HEK293 (cell line): ENCODE data around the gene VASH2.

Experiments used
- CTCF ChIA-PET: fragments of 350-600 bp; formaldehyde crosslinking; extraction: SDS; loops from one replicate; lab custom pipeline; 2021; ENCODE audit warnings: antibody characterized with exemption; lab: Yijun Ruan, JAX
- POLR2A ChIA-PET: fragments of 300-600 bp; formaldehyde crosslinking; extraction: SDS; loops from one replicate; lab custom pipeline; 2020; ENCODE audit warnings: antibody characterized with exemption, inconsistent platforms; lab: Yijun Ruan, JAX
- H3K27ac ChIP-seq: fragments of 200-500 bp; sonication (Bioruptor generic); 2 replicates; pipeline ENCODE4 v1.5.1; 2014; ENCODE audit warnings: low read depth, low read length, control low read depth, inconsistent platforms; ENCODE audit errors: extremely low read depth
- H3K36me3 ChIP-seq, 2 experiments: fragments of 200-500 bp in 1 of 2; sonication (Bioruptor generic) in 1 of 2; 1 replicate in 1 of 2; 2 replicates in 1 of 2; pipeline ENCODE4 v1.5.1; 2014 to 2017; ENCODE audit warnings: inconsistent platforms in 2 of 2, low read length in 2 of 2; ENCODE audit not compliant: control insufficient read depth in 2 of 2, insufficient read depth in 1 of 2
- H3K4me1 ChIP-seq: fragments of 200-500 bp; sonication (Bioruptor generic); 2 replicates; pipeline ENCODE4 v1.5.1; 2014; ENCODE audit warnings: mild to moderate bottlenecking, low read length, inconsistent platforms; ENCODE audit not compliant: control insufficient read depth, insufficient read depth
- H3K4me3 ChIP-seq: 2 replicates; pipeline ENCODE4 v1.5.1; 2011; ENCODE audit warnings: low read depth, mild to moderate bottlenecking, control low read depth, low read length, moderate library complexity
- H3K9me3 ChIP-seq: fragments of 200-500 bp; sonication (Bioruptor generic); 2 replicates; pipeline ENCODE4 v1.5.1; 2014; ENCODE audit warnings: low read depth, low read length, inconsistent platforms; ENCODE audit not compliant: control insufficient read depth, insufficient read depth
- EGR2 ChIP-seq: fragments of 450-650 bp; formaldehyde crosslinking; IDR thresholded peaks from 2 replicates; pipeline ENCODE4 v1.5.1; 2016; ENCODE audit warnings: low read depth, missing biosample characterization, missing genetic modification characterization
- GLIS1 ChIP-seq: fragments of 450-650 bp; formaldehyde crosslinking; IDR thresholded peaks from 2 replicates; pipeline ENCODE4 v1.5.1; 2016; ENCODE audit warnings: missing biosample characterization, missing genetic modification characterization
- HOXA7 ChIP-seq: sonication (generic); formaldehyde crosslinking; IDR thresholded peaks from 2 replicates; pipeline ENCODE4 v1.8.1; 2022; ENCODE audit warnings: missing genetic modification reagents, borderline replicate concordance
- MZF1 ChIP-seq: fragments of 450-650 bp; formaldehyde crosslinking; IDR thresholded peaks from 2 replicates; pipeline ENCODE4 v1.5.1; 2017; ENCODE audit warnings: missing biosample characterization, missing genetic modification characterization, borderline replicate concordance
- SETDB1 ChIP-seq: IDR thresholded peaks from one replicate; pipeline ENCODE4 v1.6.1; 2017; ENCODE audit warnings: mild to moderate bottlenecking, low read length, moderate library complexity, mixed read lengths; ENCODE audit not compliant: insufficient read length
- SP2 ChIP-seq: fragments of 450-650 bp; formaldehyde crosslinking; IDR thresholded peaks from 2 replicates; pipeline ENCODE4 v1.5.1; 2016; ENCODE audit warnings: missing biosample characterization, missing genetic modification characterization
- SP7 ChIP-seq: fragments of 450-650 bp; formaldehyde crosslinking; IDR thresholded peaks from 2 replicates; pipeline ENCODE4 v1.5.1; 2016; ENCODE audit warnings: missing biosample characterization, missing genetic modification characterization
- ZNF112 ChIP-seq: fragments of 450-650 bp; formaldehyde crosslinking; IDR thresholded peaks from 2 replicates; pipeline ENCODE4 v1.5.0; 2017; ENCODE audit warnings: missing biosample characterization, missing genetic modification characterization
- ZNF146 ChIP-seq: fragments of 450-650 bp; formaldehyde crosslinking; IDR thresholded peaks from 2 replicates; pipeline ENCODE4 v1.5.1; 2016; ENCODE audit warnings: missing biosample characterization, missing genetic modification characterization
- ZNF16 ChIP-seq: fragments of 450-650 bp; formaldehyde crosslinking; IDR thresholded peaks from 2 replicates; pipeline ENCODE4 v1.5.1; 2016; ENCODE audit warnings: low read depth, missing biosample characterization, missing genetic modification characterization
- ZNF202 ChIP-seq: fragments of 450-650 bp; formaldehyde crosslinking; IDR thresholded peaks from 2 replicates; pipeline ENCODE4 v1.5.1; 2016; ENCODE audit warnings: missing biosample characterization, missing genetic modification characterization, borderline replicate concordance
- ZNF302 ChIP-seq: fragments of 450-650 bp; formaldehyde crosslinking; IDR thresholded peaks from 2 replicates; pipeline ENCODE4 v1.5.1; 2016; ENCODE audit warnings: missing biosample characterization, missing genetic modification characterization, low read depth
- ZNF324 ChIP-seq: fragments of 450-650 bp; formaldehyde crosslinking; IDR thresholded peaks from 2 replicates; pipeline ENCODE4 v1.5.1; 2016; ENCODE audit warnings: missing biosample characterization, missing genetic modification characterization
- ZNF426 ChIP-seq: fragments of 450-650 bp; formaldehyde crosslinking; IDR thresholded peaks from 2 replicates; pipeline ENCODE4 v1.5.1; 2017; ENCODE audit warnings: missing biosample characterization, missing genetic modification characterization, mild to moderate bottlenecking, inconsistent platforms, moderate library complexity
- ZNF521 ChIP-seq: fragments of 450-650 bp; formaldehyde crosslinking; IDR thresholded peaks from 2 replicates; pipeline ENCODE4 v1.5.1; 2017; ENCODE audit warnings: missing biosample characterization, mild to moderate bottlenecking, missing genetic modification characterization
- ZNF549 ChIP-seq: fragments of 450-650 bp; IDR thresholded peaks from 2 replicates; pipeline ENCODE4 v1.5.1; 2018; ENCODE audit warnings: missing biosample characterization, missing genetic modification characterization, mild to moderate bottlenecking, inconsistent platforms, moderate library complexity
- ZNF623 ChIP-seq: fragments of 450-650 bp; formaldehyde crosslinking; IDR thresholded peaks from 2 replicates; pipeline ENCODE4 v1.5.1; 2016; ENCODE audit warnings: missing biosample characterization, missing genetic modification characterization
- ZNF660 ChIP-seq: fragments of 450-650 bp; IDR thresholded peaks from 2 replicates; pipeline ENCODE4 v1.5.1; 2018; ENCODE audit warnings: missing biosample characterization, mild to moderate bottlenecking, missing genetic modification characterization
- ZNF776 ChIP-seq: fragments of 450-650 bp; formaldehyde crosslinking; IDR thresholded peaks from 2 replicates; pipeline ENCODE4 v1.5.0; 2017; ENCODE audit warnings: missing biosample characterization, missing genetic modification characterization, borderline replicate concordance
- TF ChIP-seq, protein P1 (sequence below): fragments of 450-650 bp; formaldehyde crosslinking; IDR thresholded peaks from 2 replicates; pipeline ENCODE4 v1.5.1; 2016; ENCODE audit warnings: missing biosample characterization, missing genetic modification characterization
- TF ChIP-seq, protein P2 (sequence below): fragments of 450-650 bp; formaldehyde crosslinking; IDR thresholded peaks from 2 replicates; pipeline ENCODE4 v1.5.1; 2016; ENCODE audit warnings: missing biosample characterization, missing genetic modification characterization
- TF ChIP-seq, protein P3 (sequence below): fragments of 450-650 bp; formaldehyde crosslinking; IDR thresholded peaks from 2 replicates; pipeline ENCODE4 v1.5.0; 2017; ENCODE audit warnings: missing biosample characterization, missing genetic modification characterization, borderline replicate concordance
- TF ChIP-seq, protein P4 (sequence below): fragments of 450-650 bp; formaldehyde crosslinking; IDR thresholded peaks from 2 replicates; pipeline ENCODE4 v1.5.1; 2016; ENCODE audit warnings: missing biosample characterization, missing genetic modification characterization

VASH2 gene

DNA sequence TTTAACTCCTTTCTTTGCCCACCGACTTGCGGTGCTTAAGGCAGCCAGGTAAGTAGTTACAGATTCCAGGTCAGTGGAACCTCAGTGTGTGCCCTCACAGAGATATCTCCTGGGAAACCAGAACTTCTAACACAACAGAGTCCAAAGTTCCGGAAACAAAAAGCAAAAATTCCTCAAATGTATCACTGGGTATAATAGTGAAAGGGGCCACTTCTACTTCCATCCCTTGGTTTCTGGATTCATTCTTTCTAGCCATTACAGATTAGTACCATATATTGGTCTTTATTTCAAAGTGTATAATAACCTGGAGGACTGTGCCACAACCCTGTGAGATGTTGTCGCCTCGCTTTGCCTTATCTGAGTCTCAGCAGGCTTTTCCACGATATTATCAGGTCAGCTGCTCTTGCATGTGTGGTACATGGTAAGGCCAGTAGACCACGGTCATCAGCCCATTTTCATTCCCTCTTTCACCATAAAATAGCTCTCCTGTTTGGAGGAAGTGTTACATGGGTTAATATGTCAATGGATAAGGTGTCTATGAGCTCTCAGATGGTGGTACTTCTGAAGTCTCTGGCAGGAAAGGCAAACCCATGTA, 14.9 kb upstream of the VASH2 start:
- H3K36me3 ChIP-seq, result no peaks in the 10 kb centered on the region
- H3K27ac ChIP-seq, result no peak overlapping the region
- H3K4me3 ChIP-seq, result no peak overlapping the region
- POLR2A ChIA-PET, result no interaction called here
- no peaks in the 10 kb centered on the region for H3K4me1 ChIP-seq
- CTCF ChIA-PET, result no interaction called here
- no peak for TF ChIP-seq SETDB1
- no peak for TF ChIP-seq ZNF549 (tag by site-specific recombination)
- H3K9me3 ChIP-seq, result no peaks in the 10 kb centered on the region

DNA sequence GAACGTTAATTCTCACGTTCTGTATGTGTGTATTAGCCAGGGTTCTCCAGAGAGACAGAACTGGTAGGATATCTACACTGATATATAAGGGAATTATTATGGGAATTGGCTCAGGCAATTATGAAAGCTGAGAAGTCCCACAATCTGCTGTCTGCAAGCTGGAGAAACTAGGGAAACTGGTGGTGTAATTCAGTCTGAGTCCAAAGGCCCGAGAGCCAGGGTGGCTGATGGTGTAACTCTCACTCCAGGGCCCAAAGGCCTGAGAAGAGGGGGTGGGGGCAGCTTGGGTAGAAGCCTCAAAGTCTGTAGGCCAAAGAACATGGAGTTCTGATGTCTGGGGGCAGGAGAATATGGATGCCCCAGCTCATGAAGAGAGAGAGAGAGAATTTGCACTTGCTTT, 13.3 kb upstream of the VASH2 start:
- H3K9me3 ChIP-seq, result no peaks in the 10 kb centered on the region
- TF ChIP-seq, protein P1, sequence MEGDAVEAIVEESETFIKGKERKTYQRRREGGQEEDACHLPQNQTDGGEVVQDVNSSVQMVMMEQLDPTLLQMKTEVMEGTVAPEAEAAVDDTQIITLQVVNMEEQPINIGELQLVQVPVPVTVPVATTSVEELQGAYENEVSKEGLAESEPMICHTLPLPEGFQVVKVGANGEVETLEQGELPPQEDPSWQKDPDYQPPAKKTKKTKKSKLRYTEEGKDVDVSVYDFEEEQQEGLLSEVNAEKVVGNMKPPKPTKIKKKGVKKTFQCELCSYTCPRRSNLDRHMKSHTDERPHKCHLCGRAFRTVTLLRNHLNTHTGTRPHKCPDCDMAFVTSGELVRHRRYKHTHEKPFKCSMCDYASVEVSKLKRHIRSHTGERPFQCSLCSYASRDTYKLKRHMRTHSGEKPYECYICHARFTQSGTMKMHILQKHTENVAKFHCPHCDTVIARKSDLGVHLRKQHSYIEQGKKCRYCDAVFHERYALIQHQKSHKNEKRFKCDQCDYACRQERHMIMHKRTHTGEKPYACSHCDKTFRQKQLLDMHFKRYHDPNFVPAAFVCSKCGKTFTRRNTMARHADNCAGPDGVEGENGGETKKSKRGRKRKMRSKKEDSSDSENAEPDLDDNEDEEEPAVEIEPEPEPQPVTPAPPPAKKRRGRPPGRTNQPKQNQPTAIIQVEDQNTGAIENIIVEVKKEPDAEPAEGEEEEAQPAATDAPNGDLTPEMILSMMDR, result no peak
- TF ChIP-seq EGR2, result no peak
- no peak overlapping the region for H3K4me3 ChIP-seq
- no peaks in the 10 kb centered on the region for H3K4me1 ChIP-seq
- ChIA-PET POLR2A (no interaction called here), CTCF (no interaction called here)
- no peak overlapping the region for H3K27ac ChIP-seq
- H3K36me3 ChIP-seq, result no peaks in the 10 kb centered on the region

DNA sequence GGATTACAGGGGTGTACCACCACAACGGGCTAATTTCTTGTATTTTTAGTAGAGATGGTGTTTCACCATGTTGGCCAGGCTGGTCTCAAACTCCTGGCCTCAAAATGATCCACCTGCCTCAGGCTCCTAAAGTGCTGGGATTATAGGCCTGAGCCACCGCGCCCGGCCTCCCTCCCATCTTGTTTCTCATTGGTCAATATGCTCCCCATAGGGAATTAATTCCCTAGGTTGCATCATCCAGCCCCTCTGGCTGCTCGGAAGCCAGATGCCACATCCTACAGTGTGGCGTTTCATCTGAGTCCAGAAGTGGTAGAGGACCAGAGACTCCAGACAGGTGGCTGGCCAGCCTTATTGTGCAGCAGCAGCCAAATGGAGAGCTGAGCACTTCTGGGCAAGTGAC, 11.5 kb upstream of the VASH2 start:
- Histone ChIP-seq H3K27ac (no peak overlapping the region), H3K4me1 (no peaks in the 10 kb centered on the region), H3K9me3 (no peaks in the 10 kb centered on the region), H3K36me3 (no peaks in the 10 kb centered on the region), H3K4me3 (no peak overlapping the region)
- TF ChIP-seq GLIS1 (tag by site-specific recombination) (no peak), ZNF112 (no peak), ZNF549 (tag by site-specific recombination) (no peak), ZNF202 (tag by site-specific recombination) (no peak), ZNF521 (no peak), MZF1 (tag by site-specific recombination) (no peak), HOXA7 (CRISPR knock-in tag) (no peak), ZNF302 (tag by site-specific recombination) (no peak), SP2 (tag by site-specific recombination) (no peak), ZNF324 (no peak), SP7 (tag by site-specific recombination) (no peak), ZNF623 (tag by site-specific recombination) (no peak), ZNF426 (tag by site-specific recombination) (no peak), ZNF660 (tag by site-specific recombination) (no peak), ZNF146 (no peak), ZNF16 (tag by site-specific recombination) (no peak), ZNF776 (tag by site-specific recombination) (no peak)
- TF ChIP-seq, protein P2, sequence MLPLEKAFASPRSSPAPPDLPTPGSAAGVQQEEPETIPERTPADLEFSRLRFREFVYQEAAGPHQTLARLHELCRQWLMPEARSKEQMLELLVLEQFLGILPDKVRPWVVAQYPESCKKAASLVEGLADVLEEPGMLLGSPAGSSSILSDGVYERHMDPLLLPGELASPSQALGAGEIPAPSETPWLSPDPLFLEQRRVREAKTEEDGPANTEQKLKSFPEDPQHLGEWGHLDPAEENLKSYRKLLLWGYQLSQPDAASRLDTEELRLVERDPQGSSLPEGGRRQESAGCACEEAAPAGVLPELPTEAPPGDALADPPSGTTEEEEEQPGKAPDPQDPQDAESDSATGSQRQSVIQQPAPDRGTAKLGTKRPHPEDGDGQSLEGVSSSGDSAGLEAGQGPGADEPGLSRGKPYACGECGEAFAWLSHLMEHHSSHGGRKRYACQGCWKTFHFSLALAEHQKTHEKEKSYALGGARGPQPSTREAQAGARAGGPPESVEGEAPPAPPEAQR (tag by site-specific recombination), result no peak
- TF ChIP-seq, protein P3, sequence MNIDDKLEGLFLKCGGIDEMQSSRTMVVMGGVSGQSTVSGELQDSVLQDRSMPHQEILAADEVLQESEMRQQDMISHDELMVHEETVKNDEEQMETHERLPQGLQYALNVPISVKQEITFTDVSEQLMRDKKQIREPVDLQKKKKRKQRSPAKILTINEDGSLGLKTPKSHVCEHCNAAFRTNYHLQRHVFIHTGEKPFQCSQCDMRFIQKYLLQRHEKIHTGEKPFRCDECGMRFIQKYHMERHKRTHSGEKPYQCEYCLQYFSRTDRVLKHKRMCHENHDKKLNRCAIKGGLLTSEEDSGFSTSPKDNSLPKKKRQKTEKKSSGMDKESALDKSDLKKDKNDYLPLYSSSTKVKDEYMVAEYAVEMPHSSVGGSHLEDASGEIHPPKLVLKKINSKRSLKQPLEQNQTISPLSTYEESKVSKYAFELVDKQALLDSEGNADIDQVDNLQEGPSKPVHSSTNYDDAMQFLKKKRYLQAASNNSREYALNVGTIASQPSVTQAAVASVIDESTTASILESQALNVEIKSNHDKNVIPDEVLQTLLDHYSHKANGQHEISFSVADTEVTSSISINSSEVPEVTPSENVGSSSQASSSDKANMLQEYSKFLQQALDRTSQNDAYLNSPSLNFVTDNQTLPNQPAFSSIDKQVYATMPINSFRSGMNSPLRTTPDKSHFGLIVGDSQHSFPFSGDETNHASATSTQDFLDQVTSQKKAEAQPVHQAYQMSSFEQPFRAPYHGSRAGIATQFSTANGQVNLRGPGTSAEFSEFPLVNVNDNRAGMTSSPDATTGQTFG (tag by site-specific recombination), result no peak
- TF ChIP-seq, protein P4, sequence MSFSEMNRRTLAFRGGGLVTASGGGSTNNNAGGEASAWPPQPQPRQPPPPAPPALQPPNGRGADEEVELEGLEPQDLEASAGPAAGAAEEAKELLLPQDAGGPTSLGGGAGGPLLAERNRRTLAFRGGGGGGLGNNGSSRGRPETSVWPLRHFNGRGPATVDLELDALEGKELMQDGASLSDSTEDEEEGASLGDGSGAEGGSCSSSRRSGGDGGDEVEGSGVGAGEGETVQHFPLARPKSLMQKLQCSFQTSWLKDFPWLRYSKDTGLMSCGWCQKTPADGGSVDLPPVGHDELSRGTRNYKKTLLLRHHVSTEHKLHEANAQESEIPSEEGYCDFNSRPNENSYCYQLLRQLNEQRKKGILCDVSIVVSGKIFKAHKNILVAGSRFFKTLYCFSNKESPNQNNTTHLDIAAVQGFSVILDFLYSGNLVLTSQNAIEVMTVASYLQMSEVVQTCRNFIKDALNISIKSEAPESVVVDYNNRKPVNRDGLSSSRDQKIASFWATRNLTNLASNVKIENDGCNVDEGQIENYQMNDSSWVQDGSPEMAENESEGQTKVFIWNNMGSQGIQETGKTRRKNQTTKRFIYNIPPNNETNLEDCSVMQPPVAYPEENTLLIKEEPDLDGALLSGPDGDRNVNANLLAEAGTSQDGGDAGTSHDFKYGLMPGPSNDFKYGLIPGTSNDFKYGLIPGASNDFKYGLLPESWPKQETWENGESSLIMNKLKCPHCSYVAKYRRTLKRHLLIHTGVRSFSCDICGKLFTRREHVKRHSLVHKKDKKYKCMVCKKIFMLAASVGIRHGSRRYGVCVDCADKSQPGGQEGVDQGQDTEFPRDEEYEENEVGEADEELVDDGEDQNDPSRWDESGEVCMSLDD (tag by site-specific recombination), result no peak
- CTCF ChIA-PET, result no interaction called here
- POLR2A ChIA-PET, result no interaction called here
